CD4-positive, alpha-beta T cell treated with Interleukin-17A for 1 hour (primary cell): ENCODE data around the gene BIN1.
"Not testable (repeated sequence)": the region's sequence is repeated elsewhere in the genome, so short reads cannot be mapped to it uniquely, and the experiment has no call there.

Source experiments
- DNase-seq: peaks from one replicate; pipeline ENCODE4 v3.0.0-alpha.2; 2020

Gene BIN1

GRCh38 chr2:127044977-127045661, 61.8 kb downstream of the BIN1 start:
- DNase-seq = no peak

GRCh38 chr2:127044165-127044718, 62.7 kb downstream of the BIN1 start:
- DNase-seq = no peak

- DNase-seq = no peak
Measured at GRCh38 chr2:127043367-127044164, 63.4 kb downstream of the BIN1 start.

GRCh38 chr2:127041259-127041970, 65.5 kb downstream of the BIN1 start:
- DNase-seq = no peak

- no peak for DNase-seq
Measured at GRCh38 chr2:127040169-127040568, 66.8 kb downstream of the BIN1 start.

GRCh38 chr2:127039387-127040031, 67.4 kb downstream of the BIN1 start:
- DNase-seq = no peak

- no peak for DNase-seq
Measured at GRCh38 chr2:127037476-127037875, 69.5 kb downstream of the BIN1 start.

- DNase-seq = no peak
Measured at GRCh38 chr2:127034883-127035611, 71.9 kb downstream of the BIN1 start.

GRCh38 chr2:127034051-127034450, 72.9 kb downstream of the BIN1 start:
- DNase-seq = no peak

GRCh38 chr2:127032621-127033020, 74.3 kb downstream of the BIN1 start:
- no peak for DNase-seq

- no peak for DNase-seq
Measured at GRCh38 chr2:127029350-127030051, 77.5 kb downstream of the BIN1 start.

- not testable (repeated sequence) for DNase-seq
Measured at GRCh38 chr2:127028745-127029144, 78.2 kb downstream of the BIN1 start.

GRCh38 chr2:127027715-127028114, 79.2 kb downstream of the BIN1 start:
- DNase-seq = no peak

- peak; percentile 76 for DNase-seq
Measured at GRCh38 chr2:127025359-127026166, 81.4 kb downstream of the BIN1 start.

GRCh38 chr2:127024769-127025358, 82.1 kb downstream of the BIN1 start:
- no peak for DNase-seq

- DNase-seq = no peak
Measured at GRCh38 chr2:127023504-127023903, 83.5 kb downstream of the BIN1 start.

- DNase-seq = no peak
Measured at GRCh38 chr2:127022817-127023216, 84.1 kb downstream of the BIN1 start.

- DNase-seq = no peak
Measured at GRCh38 chr2:127020536-127020935, 86.4 kb downstream of the BIN1 start.

GRCh38 chr2:127017548-127017947, 89.4 kb downstream of the BIN1 start:
- no peak for DNase-seq

GRCh38 chr2:127016329-127016728, 90.6 kb downstream of the BIN1 start:
- DNase-seq = no peak
